Loucy (cell line): ENCODE data around the gene ATP6V0D1.

Experiments
- H2AFZ ChIP-seq: fragments of 200-600 bp; sonication (generic); 2 replicates; pipeline ENCODE4 v1.6.0; 2016; ENCODE audit warnings: antibody characterized with exemption, mild to moderate bottlenecking, low read length, moderate library complexity
- H3F3A ChIP-seq: fragments of 200-600 bp; 2 replicates; pipeline ENCODE4 v1.6.0; 2016; ENCODE audit warnings: antibody characterized with exemption, low read depth, mild to moderate bottlenecking
- H3K27me3 ChIP-seq: fragments of 200-600 bp; sonication (generic); 2 replicates; pipeline ENCODE4 v1.6.1; 2014; ENCODE audit warnings: low read length, mild to moderate bottlenecking; ENCODE audit not compliant: insufficient read depth, poor library complexity, severe bottlenecking
- H3K36me3 ChIP-seq: fragments of 200-600 bp; sonication (generic); 2 replicates; pipeline ENCODE4 v1.6.1; 2016; ENCODE audit warnings: low read length; ENCODE audit not compliant: insufficient read depth
- H3K4me1 ChIP-seq: fragments of 200-600 bp; sonication (generic); 2 replicates; pipeline ENCODE4 v1.5.1; 2014; ENCODE audit warnings: low read length, mild to moderate bottlenecking; ENCODE audit not compliant: insufficient read depth, poor library complexity, severe bottlenecking
- H3K4me2 ChIP-seq: fragments of 200-600 bp; sonication (generic); 2 replicates; pipeline ENCODE4 v1.6.0; 2014; ENCODE audit warnings: antibody characterized with exemption, low read length, low read depth, mild to moderate bottlenecking; ENCODE audit not compliant: poor library complexity, severe bottlenecking
- H3K4me3 ChIP-seq: fragments of 200-600 bp; sonication (generic); 2 replicates; pipeline ENCODE4 v1.5.1; 2014; ENCODE audit warnings: low read length, mild to moderate bottlenecking, mixed read lengths; ENCODE audit not compliant: poor library complexity, severe bottlenecking
- H3K79me2 ChIP-seq: fragments of 200-600 bp; sonication (generic); 2 replicates; pipeline ENCODE4 v1.6.1; 2014; ENCODE audit warnings: low read length; ENCODE audit not compliant: insufficient read depth
- H3K9ac ChIP-seq: fragments of 200-600 bp; sonication (generic); 2 replicates; pipeline ENCODE4 v1.6.0; 2014; ENCODE audit warnings: mild to moderate bottlenecking, low read depth, low read length, moderate library complexity; ENCODE audit not compliant: poor library complexity, severe bottlenecking
- H3K9me2 ChIP-seq: fragments of 200-600 bp; sonication (generic); replicated peaks from 2 replicates; pipeline ENCODE4 v1.6.1; 2016; ENCODE audit warnings: low read depth, low read length, mixed read lengths
- H3K9me3 ChIP-seq: fragments of 200-600 bp; sonication (generic); 2 replicates; pipeline ENCODE4 v1.6.1; 2014; ENCODE audit warnings: mild to moderate bottlenecking, antibody characterized with exemption, low read length, low read depth; ENCODE audit not compliant: insufficient read depth
- H4K20me1 ChIP-seq: fragments of 200-600 bp; sonication (generic); 2 replicates; pipeline ENCODE4 v1.6.0; 2014; ENCODE audit warnings: antibody characterized with exemption, low read length, mild to moderate bottlenecking; ENCODE audit not compliant: insufficient read depth, poor library complexity, severe bottlenecking
- EZH2phosphoT487 ChIP-seq: fragments of 200-600 bp; IDR thresholded peaks from 2 replicates; pipeline ENCODE4 v1.6.1; 2018; ENCODE audit warnings: antibody characterized with exemption, mild to moderate bottlenecking, moderate library complexity, borderline replicate concordance
- TF ChIP-seq, protein P1 (sequence below): fragments of 200-600 bp; sonication (generic); conservative IDR thresholded peaks from 2 replicates; pipeline ENCODE4 v1.5.1; 2014; ENCODE audit warnings: mild to moderate bottlenecking, antibody characterized with exemption, low read length

ATP6V0D1 gene

DNA sequence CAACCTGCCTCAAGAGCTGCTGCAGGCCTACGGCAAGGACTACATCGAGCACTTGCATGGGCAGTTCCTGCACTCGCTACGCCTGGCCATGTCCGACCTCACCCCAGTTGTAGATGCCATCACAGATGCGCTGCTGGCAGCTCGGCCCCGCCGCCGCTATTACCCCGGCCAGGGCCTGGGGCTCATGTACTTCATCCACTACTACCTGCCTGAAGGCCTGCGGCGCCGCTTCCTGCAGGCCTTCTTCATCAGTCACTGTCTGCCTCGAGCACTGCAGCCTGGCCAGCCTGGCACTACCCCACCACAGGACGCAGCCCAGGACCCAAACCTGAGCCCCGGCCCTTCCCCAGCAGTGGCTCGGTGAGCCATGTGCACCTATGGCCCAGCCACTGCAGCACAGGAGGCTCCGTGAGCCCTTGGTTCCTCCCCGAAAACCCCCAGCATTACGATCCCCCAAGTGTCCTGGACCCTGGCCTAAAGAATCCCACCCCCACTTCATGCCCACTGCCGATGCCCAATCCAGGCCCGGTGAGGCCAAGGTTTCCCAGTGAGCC, 44.2 kb downstream of the ATP6V0D1 start:
- Histone ChIP-seq H3K4me2 (no peak overlapping the region), H4K20me1 (no peaks in the 10 kb centered on the region), H3K9me2 (no peaks in the 10 kb centered on the region), H3K9me3 (no peaks in the 10 kb centered on the region), H3K27me3 (no peaks in the 10 kb centered on the region), H3K9ac (no peak overlapping the region), H3K4me1 (no peaks in the 10 kb centered on the region), H2AFZ (no peak overlapping the region), H3K79me2 (no peaks in the 10 kb centered on the region), H3F3A (no peaks in the 10 kb centered on the region), H3K36me3 (peaks cover 12% of the 10 kb centered on the region; the same call in 1 of the 2 replicates), H3K4me3 (no peak overlapping the region)
- TF ChIP-seq, protein P1, sequence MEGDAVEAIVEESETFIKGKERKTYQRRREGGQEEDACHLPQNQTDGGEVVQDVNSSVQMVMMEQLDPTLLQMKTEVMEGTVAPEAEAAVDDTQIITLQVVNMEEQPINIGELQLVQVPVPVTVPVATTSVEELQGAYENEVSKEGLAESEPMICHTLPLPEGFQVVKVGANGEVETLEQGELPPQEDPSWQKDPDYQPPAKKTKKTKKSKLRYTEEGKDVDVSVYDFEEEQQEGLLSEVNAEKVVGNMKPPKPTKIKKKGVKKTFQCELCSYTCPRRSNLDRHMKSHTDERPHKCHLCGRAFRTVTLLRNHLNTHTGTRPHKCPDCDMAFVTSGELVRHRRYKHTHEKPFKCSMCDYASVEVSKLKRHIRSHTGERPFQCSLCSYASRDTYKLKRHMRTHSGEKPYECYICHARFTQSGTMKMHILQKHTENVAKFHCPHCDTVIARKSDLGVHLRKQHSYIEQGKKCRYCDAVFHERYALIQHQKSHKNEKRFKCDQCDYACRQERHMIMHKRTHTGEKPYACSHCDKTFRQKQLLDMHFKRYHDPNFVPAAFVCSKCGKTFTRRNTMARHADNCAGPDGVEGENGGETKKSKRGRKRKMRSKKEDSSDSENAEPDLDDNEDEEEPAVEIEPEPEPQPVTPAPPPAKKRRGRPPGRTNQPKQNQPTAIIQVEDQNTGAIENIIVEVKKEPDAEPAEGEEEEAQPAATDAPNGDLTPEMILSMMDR, result no peak
- no peak for TF ChIP-seq EZH2phosphoT487

DNA sequence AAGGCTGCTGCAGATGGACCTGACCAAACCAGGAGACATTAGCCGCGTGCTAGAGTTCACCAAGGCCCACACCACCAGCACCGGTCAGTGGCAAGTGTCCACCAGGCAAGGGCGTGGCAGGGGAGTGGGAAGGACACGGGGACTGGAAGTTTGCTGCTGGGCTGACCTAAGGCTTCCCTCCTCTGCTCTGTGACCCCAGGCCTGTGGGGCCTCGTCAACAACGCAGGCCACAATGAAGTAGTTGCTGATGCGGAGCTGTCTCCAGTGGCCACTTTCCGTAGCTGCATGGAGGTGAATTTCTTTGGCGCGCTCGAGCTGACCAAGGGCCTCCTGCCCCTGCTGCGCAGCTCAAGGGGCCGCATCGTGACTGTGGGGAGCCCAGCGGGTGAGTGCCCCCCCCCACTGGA, 45.2 kb downstream of the ATP6V0D1 start:
- Histone ChIP-seq H3K9me3 (no peaks in the 10 kb centered on the region), H3K27me3 (no peaks in the 10 kb centered on the region), H2AFZ (no peak overlapping the region), H3K9me2 (no peaks in the 10 kb centered on the region), H4K20me1 (no peaks in the 10 kb centered on the region), H3F3A (no peaks in the 10 kb centered on the region), H3K4me1 (no peaks in the 10 kb centered on the region), H3K4me2 (no peak overlapping the region), H3K79me2 (no peaks in the 10 kb centered on the region), H3K36me3 (peaks cover 12% of the 10 kb centered on the region; the same call in 1 of the 2 replicates), H3K4me3 (no peak overlapping the region), H3K9ac (no peak overlapping the region)
- TF ChIP-seq, protein P1, result no peak
- TF ChIP-seq EZH2phosphoT487, result no peak

DNA sequence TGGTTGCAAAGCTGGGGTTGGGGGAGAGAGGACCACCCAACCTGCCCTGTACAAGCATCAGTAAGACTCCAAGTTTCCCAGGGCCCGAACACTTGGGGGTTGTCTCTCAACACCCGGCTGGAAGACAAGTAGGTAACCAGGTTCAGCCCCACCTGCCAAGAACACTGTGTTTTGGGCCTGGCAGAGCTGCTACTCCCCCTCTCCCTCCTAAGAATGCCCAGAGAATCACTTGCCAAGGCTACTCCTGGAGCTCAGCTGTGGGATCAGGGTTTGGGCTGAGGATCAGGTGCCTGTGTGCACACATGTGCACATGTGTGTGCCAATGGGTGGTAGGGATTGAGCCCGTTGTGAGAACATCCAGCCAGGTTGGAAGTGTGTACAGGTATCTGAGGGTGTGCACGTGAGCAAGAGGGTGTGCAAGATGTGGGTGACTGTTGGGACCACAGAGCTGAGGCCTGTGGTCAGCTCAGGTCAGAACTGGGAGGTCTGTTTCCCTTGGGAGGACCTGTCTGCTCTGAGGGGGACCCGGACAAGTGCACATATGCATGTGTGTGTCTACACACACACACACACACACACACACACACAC, 47.7 kb downstream of the ATP6V0D1 start:
- H4K20me1 ChIP-seq, result no peaks in the 10 kb centered on the region
- no peak overlapping the region for H3K9ac ChIP-seq
- H3K79me2 ChIP-seq, result no peaks in the 10 kb centered on the region
- peaks cover under 1% of the 10 kb centered on the region; the same call in 1 of the 2 replicates for H3K36me3 ChIP-seq
- no peaks in the 10 kb centered on the region for H3F3A ChIP-seq
- no peaks in the 10 kb centered on the region for H3K27me3 ChIP-seq
- H3K9me2 ChIP-seq, result no peaks in the 10 kb centered on the region
- H3K9me3 ChIP-seq, result no peaks in the 10 kb centered on the region
- H3K4me3 ChIP-seq, result no peak overlapping the region
- no peak overlapping the region for H3K4me2 ChIP-seq
- no peak for TF ChIP-seq EZH2phosphoT487
- TF ChIP-seq, protein P1, result no peak
- H3K4me1 ChIP-seq, result no peaks in the 10 kb centered on the region
- no peak overlapping the region; the same call in 1 of the 2 replicates for H2AFZ ChIP-seq
